Stimulated activated CD8-positive, alpha-beta memory T cell treated with anti-CD3 and anti-CD28 coated beads, Interleukin-7, amount 100 ng/mL, for 48 hours (primary cell): ENCODE data around the gene CEMP1.

Experiments
- DNase-seq, 2 donors: peaks; one replicate each; pipeline ENCODE4 v3.0.0-alpha.2; 2020; ENCODE audit warnings: low read depth in 1 of 2; ENCODE audit errors: extremely low read depth in 1 of 2

The CEMP1 gene

GRCh38 chr16:2520784-2521531 lies 10.2 kb downstream of the CEMP1 start:
- DNase-seq, result no peak

- DNase-seq, result peak; percentile 72 to 82
Measured at GRCh38 chr16:2520097-2520783, 11.0 kb downstream of the CEMP1 start, which contains the start of gene AMDHD2. TSS of gene AMDHD2 (plus strand) at chr16:2520371. CDS start at chr16:2520459, 88 bp downstream.

GRCh38 chr16:2519711-2520080 lies 11.5 kb downstream of the CEMP1 start:
- no peak for DNase-seq

GRCh38 chr16:2518823-2519710 lies 12.1 kb downstream of the CEMP1 start:
- DNase-seq, result no peak

GRCh38 chr16:2517954-2518605 lies 13.1 kb downstream of the CEMP1 start:
- DNase-seq, result no peak

GRCh38 chr16:2516391-2517240 lies 14.6 kb downstream of the CEMP1 start:
- no peak for DNase-seq

GRCh38 chr16:2515180-2515851 lies 15.9 kb downstream of the CEMP1 start:
- no peak for DNase-seq

- no peak for DNase-seq
Measured at GRCh38 chr16:2514333-2515179, 16.7 kb downstream of the CEMP1 start.

GRCh38 chr16:2513405-2514332 lies 17.5 kb downstream of the CEMP1 start, which contains the start of gene ATP6V0C:
TSS of gene ATP6V0C (plus strand) at chr16:2513952. CDS start at chr16:2514104, 152 bp downstream.
- peak; percentile 72 to 78 for DNase-seq

- no peak for DNase-seq
Measured at GRCh38 chr16:2512735-2513404, 18.3 kb downstream of the CEMP1 start.

GRCh38 chr16:2511996-2512734 lies 19.0 kb downstream of the CEMP1 start:
- no peak for DNase-seq

- DNase-seq, result no peak
Measured at GRCh38 chr16:2511128-2511800, 19.9 kb downstream of the CEMP1 start.

- no peak for DNase-seq
Measured at GRCh38 chr16:2508722-2509400, 22.3 kb downstream of the CEMP1 start.

GRCh38 chr16:2507665-2508064 lies 23.5 kb downstream of the CEMP1 start:
- no peak for DNase-seq
